HepG2 (cell line): Measurements from ENCODE around the gene CAPN8. TPM values are rescaled to one million over a fixed set of nuclear protein-coding genes. Genes with fewer than 3 reads are reported as not detected.

Experiments
- CCDC6 ChIP-seq: sonication (generic); formaldehyde crosslinking; IDR thresholded peaks from 2 replicates; pipeline ENCODE4 v1.8.1; 2022; ENCODE audit warnings: mild to moderate bottlenecking, missing genetic modification reagents, moderate library complexity
- CHD2 ChIP-seq: IDR thresholded peaks from 2 replicates; pipeline ENCODE4 v1.6.1; 2011; ENCODE audit warnings: low read depth, low read length, improper control_type of control experiment
- GTF2F1 ChIP-seq: fragments of 150-350 bp; IDR thresholded peaks from 2 replicates; pipeline ENCODE4 v1.6.1; 2014; ENCODE audit warnings: low read length
- IKZF4 ChIP-seq: sonication (generic); formaldehyde crosslinking; IDR thresholded peaks from 2 replicates; pipeline ENCODE4 v1.5.1; 2020; ENCODE audit warnings: borderline replicate concordance, mild to moderate bottlenecking, low read depth, missing genetic modification reagents; ENCODE audit errors: not compliant biosample characterization
- KLF15 ChIP-seq: sonication (generic); formaldehyde crosslinking; IDR thresholded peaks from 2 replicates; pipeline ENCODE4 v1.8.1; 2023; ENCODE audit warnings: borderline replicate concordance, mild to moderate bottlenecking, inconsistent platforms, missing genetic modification reagents, mixed read lengths
- MED13 ChIP-seq: sonication (generic); formaldehyde crosslinking; IDR thresholded peaks from 2 replicates; pipeline ENCODE4 v1.5.0; 2020; ENCODE audit warnings: missing genetic modification reagents
- PPARG ChIP-seq: conservative IDR thresholded peaks from 2 replicates; pipeline ENCODE4 v1.6.1; 2016; ENCODE audit warnings: missing biosample characterization, missing genetic modification reagents
- SIX4 ChIP-seq: sonication (generic); formaldehyde crosslinking; IDR thresholded peaks from 2 replicates; pipeline ENCODE4 v1.4.0; 2020; ENCODE audit warnings: missing genetic modification reagents
- SSRP1 ChIP-seq: IDR thresholded peaks from 2 replicates; pipeline ENCODE4 v1.6.1; 2016; ENCODE audit warnings: control low read depth
- SYNCRIP ChIP-seq: fragments of 200-400 bp; formaldehyde crosslinking; IDR thresholded peaks from 2 replicates; pipeline ENCODE4 v1.6.1; 2018; ENCODE audit warnings: mild to moderate bottlenecking, low read depth, low read length; ENCODE audit not compliant: insufficient read depth
- TARDBP ChIP-seq: sonication (generic); formaldehyde crosslinking; IDR thresholded peaks from 2 replicates; pipeline ENCODE4 v1.8.0; 2022; ENCODE audit warnings: mild to moderate bottlenecking, missing genetic modification reagents
- ZMAT3 ChIP-seq: sonication (generic); formaldehyde crosslinking; conservative IDR thresholded peaks from 2 replicates; pipeline ENCODE4 v1.7.0; 2021; ENCODE audit warnings: missing genetic modification reagents
- ZNF232 ChIP-seq: sonication (generic); formaldehyde crosslinking; IDR thresholded peaks from 2 replicates; pipeline ENCODE4 v1.4.0; 2020; ENCODE audit warnings: missing genetic modification reagents, borderline replicate concordance
- ZNF329 ChIP-seq: sonication (generic); formaldehyde crosslinking; IDR thresholded peaks from 2 replicates; pipeline ENCODE4 v1.9.0; 2021; ENCODE audit warnings: low read depth, mild to moderate bottlenecking, missing genetic modification reagents
- ZNF468 ChIP-seq: sonication (generic); formaldehyde crosslinking; IDR thresholded peaks from 2 replicates; pipeline ENCODE4 v1.8.0; 2022; ENCODE audit warnings: mild to moderate bottlenecking, moderate library complexity, missing genetic modification reagents
- ZNF563 ChIP-seq: sonication (generic); formaldehyde crosslinking; IDR thresholded peaks from 2 replicates; pipeline ENCODE4 v1.8.0; 2022; ENCODE audit warnings: mild to moderate bottlenecking, moderate library complexity, missing genetic modification reagents
- ZNF841 ChIP-seq: sonication (generic); formaldehyde crosslinking; IDR thresholded peaks from 2 replicates; pipeline ENCODE4 v1.8.1; 2023; ENCODE audit warnings: missing genetic modification reagents, borderline replicate concordance
- polyA plus RNA-seq, 8 experiments: library from polyadenylated mRNA; depleted of rRNA in 3 of 8; stranded (reverse) in 7 of 8; unstranded in 1 of 8; fragments of >200 nt; fragmentation: Illumina TruSeq in 4 of 8; extraction: Trizol in 4 of 8; gene quantifications; 2 replicates each; pipeline versions ENCODE4 v1.2.1 to v1.2.3, GENCODE V29; 2011 to 2016; ENCODE audit warnings: low read depth in 4 of 8, missing spikeins in 1 of 8, mixed read lengths in 1 of 8; ENCODE audit not compliant: insufficient read depth in 1 of 8
- total RNA-seq, 5 experiments: library from RNA; depleted of rRNA; stranded (reverse); fragments of >200 nt; fragmentation: Illumina TruSeq; extraction: Trizol; gene quantifications; 2 replicates each; pipeline ENCODE4 v1.2.3, GENCODE V29; 2016; ENCODE audit warnings: low read depth in 1 of 5
- TF ChIP-seq, protein P1 (sequence below): sonication (generic); formaldehyde crosslinking; conservative IDR thresholded peaks from 2 replicates; pipeline ENCODE4 v1.4.0; 2020; ENCODE audit warnings: missing genetic modification reagents
- TF ChIP-seq, protein P2 (sequence below): sonication (generic); formaldehyde crosslinking; conservative IDR thresholded peaks from 2 replicates; pipeline ENCODE4 v1.8.0; 2022; ENCODE audit warnings: missing genetic modification reagents
- TF ChIP-seq, protein P3 (sequence below): sonication (generic); formaldehyde crosslinking; IDR thresholded peaks from 2 replicates; pipeline ENCODE4 v1.4.0; 2020; ENCODE audit warnings: missing genetic modification reagents; ENCODE audit errors: not compliant biosample characterization
- TF ChIP-seq, protein P4 (sequence below): sonication (generic); formaldehyde crosslinking; IDR thresholded peaks from 2 replicates; pipeline ENCODE4 v1.5.0; 2020; ENCODE audit warnings: missing genetic modification reagents
- TF ChIP-seq, protein P5 (sequence below): sonication (generic); formaldehyde crosslinking; IDR thresholded peaks from 2 replicates; pipeline ENCODE4 v1.4.0; 2020; ENCODE audit warnings: missing genetic modification reagents, borderline replicate concordance
- TF ChIP-seq, protein P6 (sequence below): sonication (generic); formaldehyde crosslinking; IDR thresholded peaks from 2 replicates; pipeline ENCODE4 v1.4.0; 2020; ENCODE audit warnings: missing genetic modification reagents

CAPN8 gene
- total and polyA plus RNA-seq, 2 of the 13 experiments (the other 11 are each of a cell fraction or from before 2014, with no cell fraction given): 0.20 to 0.25 TPM

DNA sequence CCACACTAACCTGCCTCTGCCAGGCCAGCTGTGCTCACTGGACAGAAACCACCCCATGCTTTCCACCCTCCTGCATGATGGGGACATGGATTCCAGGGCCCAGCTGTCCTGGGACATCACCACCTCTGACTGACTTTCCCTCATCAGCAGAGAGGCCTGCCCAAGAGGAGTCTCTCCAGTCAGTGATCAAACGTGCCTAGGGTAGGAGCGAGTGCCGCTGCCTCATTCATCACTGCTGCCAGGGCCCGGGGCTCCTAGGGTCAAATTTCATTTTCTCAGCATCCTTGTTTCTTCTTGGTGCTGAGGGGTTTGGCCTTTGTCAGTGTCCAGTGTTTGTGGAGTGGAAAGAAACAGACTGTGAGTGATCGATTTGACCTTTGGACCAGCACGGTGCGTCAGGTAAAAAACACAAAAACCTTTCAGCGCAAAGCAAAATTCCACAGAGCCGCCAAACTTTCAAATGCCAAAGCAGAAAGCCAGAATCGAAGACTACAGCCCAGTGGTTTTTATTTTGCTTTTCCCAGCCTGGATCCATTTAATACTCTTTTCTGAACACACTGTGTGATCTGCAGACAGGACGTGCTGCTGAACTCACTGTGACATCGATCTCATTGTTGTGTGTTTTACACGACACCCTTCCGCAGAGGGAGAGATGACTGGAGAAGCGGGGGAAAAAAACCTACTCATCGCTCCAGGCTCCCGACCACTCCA is 43.2 kb downstream of the CAPN8 start (continued):
- TF ChIP-seq, protein P1, sequence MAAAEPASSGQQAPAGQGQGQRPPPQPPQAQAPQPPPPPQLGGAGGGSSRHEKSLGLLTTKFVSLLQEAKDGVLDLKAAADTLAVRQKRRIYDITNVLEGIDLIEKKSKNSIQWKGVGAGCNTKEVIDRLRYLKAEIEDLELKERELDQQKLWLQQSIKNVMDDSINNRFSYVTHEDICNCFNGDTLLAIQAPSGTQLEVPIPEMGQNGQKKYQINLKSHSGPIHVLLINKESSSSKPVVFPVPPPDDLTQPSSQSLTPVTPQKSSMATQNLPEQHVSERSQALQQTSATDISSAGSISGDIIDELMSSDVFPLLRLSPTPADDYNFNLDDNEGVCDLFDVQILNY (CRISPR knock-in tag): no peak
- no peak for TF ChIP-seq ZMAT3
- TF ChIP-seq ZNF468 (CRISPR knock-in tag): no peak
- TF ChIP-seq, protein P2, sequence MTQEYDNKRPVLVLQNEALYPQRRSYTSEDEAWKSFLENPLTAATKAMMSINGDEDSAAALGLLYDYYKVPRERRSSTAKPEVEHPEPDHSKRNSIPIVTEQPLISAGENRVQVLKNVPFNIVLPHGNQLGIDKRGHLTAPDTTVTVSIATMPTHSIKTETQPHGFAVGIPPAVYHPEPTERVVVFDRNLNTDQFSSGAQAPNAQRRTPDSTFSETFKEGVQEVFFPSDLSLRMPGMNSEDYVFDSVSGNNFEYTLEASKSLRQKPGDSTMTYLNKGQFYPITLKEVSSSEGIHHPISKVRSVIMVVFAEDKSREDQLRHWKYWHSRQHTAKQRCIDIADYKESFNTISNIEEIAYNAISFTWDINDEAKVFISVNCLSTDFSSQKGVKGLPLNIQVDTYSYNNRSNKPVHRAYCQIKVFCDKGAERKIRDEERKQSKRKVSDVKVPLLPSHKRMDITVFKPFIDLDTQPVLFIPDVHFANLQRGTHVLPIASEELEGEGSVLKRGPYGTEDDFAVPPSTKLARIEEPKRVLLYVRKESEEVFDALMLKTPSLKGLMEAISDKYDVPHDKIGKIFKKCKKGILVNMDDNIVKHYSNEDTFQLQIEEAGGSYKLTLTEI (CRISPR knock-in tag): no peak
- no peak for TF ChIP-seq ZNF841 (CRISPR knock-in tag)
- no peak for TF ChIP-seq CHD2
- TF ChIP-seq IKZF4 (CRISPR knock-in tag): no peak
- TF ChIP-seq TARDBP: no peak
- TF ChIP-seq, protein P3, sequence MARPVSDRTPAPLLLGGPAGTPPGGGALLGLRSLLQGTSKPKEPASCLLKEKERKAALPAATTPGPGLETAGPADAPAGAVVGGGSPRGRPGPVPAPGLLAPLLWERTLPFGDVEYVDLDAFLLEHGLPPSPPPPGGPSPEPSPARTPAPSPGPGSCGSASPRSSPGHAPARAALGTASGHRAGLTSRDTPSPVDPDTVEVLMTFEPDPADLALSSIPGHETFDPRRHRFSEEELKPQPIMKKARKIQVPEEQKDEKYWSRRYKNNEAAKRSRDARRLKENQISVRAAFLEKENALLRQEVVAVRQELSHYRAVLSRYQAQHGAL (CRISPR knock-in tag): no peak
- TF ChIP-seq, protein P4, sequence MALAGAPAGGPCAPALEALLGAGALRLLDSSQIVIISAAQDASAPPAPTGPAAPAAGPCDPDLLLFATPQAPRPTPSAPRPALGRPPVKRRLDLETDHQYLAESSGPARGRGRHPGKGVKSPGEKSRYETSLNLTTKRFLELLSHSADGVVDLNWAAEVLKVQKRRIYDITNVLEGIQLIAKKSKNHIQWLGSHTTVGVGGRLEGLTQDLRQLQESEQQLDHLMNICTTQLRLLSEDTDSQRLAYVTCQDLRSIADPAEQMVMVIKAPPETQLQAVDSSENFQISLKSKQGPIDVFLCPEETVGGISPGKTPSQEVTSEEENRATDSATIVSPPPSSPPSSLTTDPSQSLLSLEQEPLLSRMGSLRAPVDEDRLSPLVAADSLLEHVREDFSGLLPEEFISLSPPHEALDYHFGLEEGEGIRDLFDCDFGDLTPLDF (CRISPR knock-in tag): no peak
- no peak for TF ChIP-seq MED13
- no peak for TF ChIP-seq CCDC6 (CRISPR knock-in tag)
- TF ChIP-seq GTF2F1: no peak
- TF ChIP-seq PPARG (CRISPR knock-in tag): peak; percentile 36; the same call in 1 of the 2 replicates
- no peak for TF ChIP-seq SYNCRIP
- peak; percentile 91 for TF ChIP-seq SIX4 (CRISPR knock-in tag)
- no peak for TF ChIP-seq KLF15
- TF ChIP-seq, protein P5, sequence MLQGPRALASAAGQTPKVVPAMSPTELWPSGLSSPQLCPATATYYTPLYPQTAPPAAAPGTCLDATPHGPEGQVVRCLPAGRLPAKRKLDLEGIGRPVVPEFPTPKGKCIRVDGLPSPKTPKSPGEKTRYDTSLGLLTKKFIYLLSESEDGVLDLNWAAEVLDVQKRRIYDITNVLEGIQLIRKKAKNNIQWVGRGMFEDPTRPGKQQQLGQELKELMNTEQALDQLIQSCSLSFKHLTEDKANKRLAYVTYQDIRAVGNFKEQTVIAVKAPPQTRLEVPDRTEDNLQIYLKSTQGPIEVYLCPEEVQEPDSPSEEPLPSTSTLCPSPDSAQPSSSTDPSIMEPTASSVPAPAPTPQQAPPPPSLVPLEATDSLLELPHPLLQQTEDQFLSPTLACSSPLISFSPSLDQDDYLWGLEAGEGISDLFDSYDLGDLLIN (CRISPR knock-in tag): no peak
- no peak for TF ChIP-seq ZNF232 (CRISPR knock-in tag)
- TF ChIP-seq, protein P6, sequence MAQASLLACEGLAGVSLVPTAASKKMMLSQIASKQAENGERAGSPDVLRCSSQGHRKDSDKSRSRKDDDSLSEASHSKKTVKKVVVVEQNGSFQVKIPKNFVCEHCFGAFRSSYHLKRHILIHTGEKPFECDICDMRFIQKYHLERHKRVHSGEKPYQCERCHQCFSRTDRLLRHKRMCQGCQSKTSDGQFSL (CRISPR knock-in tag): no peak
- no peak for TF ChIP-seq ZNF563
- no peak for TF ChIP-seq SSRP1 (CRISPR knock-in tag)
- TF ChIP-seq ZNF329: no peak
